ENCODE measurements around the gene KCNJ5. TPM values are rescaled to one million over a fixed set of nuclear protein-coding genes. Genes with fewer than 3 reads are reported as not detected.

Gene KCNJ5
- total RNA-seq, 2 experiments from 2014 or later = not detected

DNA sequence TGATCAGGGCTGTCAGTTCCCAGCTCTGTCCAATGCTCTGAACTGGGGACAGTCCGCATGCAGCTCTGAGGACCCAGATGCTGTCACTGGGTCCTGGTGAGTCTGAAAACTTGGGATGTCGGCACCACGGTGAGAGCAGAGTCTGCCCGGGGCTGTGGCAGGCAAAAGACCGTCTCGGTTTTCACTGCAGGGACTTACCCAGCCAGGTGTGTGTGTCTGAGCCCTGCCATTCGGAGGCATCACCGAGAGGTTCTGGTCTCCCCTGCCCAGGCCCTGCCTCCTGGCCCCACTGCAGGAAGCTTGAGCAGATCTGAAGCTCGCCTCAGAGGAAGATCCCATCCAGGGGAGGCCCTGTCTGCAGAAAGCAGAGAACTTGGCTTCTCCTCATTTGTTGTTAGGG, 46.3 kb downstream of the KCNJ5 start:
- Mint-ChIP-seq H3K4me1 (no peaks in the 10 kb centered on the region), H3K27ac (no peak overlapping the region), H3K9me3 (no peaks in the 10 kb centered on the region), H3K27me3 (no peaks in the 10 kb centered on the region), H3K36me3 (ENCODE audit: low read depth) (no peaks in the 10 kb centered on the region), H3K4me3 (no peak overlapping the region)
- POLR2A ChIA-PET = no interaction called here
- no peak for DNase-seq
- CTCF ChIA-PET = no interaction called here

DNA sequence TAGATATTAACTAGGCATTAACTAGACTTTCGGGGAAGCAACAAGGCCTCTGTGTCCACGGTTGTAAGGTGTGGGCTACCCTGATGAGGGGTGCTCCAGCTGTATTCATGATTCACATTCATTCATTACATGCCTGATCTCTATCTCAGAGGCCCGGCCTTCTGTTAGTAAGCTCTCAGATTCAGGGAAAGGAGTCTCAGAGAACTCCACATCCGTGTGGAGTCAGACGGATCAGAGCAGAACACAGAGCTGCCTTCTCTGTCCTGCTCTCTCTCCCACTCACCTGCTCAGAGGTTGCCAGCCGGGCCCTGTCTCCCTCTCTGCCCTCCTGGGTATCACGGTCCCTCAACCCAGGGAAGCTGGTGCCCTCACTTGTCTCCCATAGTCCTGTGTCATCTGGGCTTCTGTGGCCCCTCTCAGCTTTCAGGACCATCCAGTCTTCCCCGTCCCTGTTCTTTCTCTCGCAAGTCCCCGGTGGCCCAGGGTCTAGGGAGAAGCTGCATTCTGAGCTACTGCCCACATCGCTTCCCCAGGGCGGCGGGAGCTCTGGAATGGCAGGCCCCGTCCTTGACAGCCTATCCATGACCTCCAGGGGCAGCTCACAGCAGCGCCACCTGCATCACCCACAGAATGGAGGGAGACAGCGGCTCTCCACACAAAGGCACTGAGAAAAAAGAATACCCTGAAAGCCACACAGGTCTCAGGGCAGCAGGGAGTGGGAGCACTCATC, 47.2 kb downstream of the KCNJ5 start:
- CTCF ChIA-PET = no interaction called here
- POLR2A ChIA-PET = no interaction called here
- DNase-seq = no peak
- Mint-ChIP-seq H3K27me3 (no peaks in the 10 kb centered on the region), H3K4me3 (no peak overlapping the region), H3K9me3 (no peaks in the 10 kb centered on the region), H3K36me3 (ENCODE audit: low read depth) (no peaks in the 10 kb centered on the region), H3K27ac (no peak overlapping the region), H3K4me1 (no peaks in the 10 kb centered on the region)

DNA sequence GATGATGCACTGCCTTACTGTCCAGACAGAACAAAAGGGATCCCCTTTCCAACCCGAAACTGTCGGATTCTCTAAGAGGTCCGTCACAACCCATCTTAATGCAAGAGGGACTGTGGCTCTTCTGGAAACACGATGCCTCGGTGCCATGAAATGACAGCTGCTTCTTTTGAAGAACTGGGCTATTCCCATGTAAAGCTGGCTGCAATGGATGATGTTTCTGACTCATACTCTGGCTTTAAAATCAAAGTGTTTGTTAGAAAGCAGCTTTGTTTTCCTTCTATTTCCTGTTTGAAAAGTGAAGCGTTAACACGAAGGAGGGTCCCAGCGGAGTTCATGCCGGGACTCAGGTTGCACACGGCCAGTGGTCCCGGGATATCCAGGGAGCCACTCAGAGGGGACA, 48.4 kb downstream of the KCNJ5 start:
- Mint-ChIP-seq H3K9me3 (no peaks in the 10 kb centered on the region), H3K4me3 (no peak overlapping the region), H3K27ac (no peak overlapping the region), H3K36me3 (ENCODE audit: low read depth) (no peaks in the 10 kb centered on the region), H3K27me3 (no peaks in the 10 kb centered on the region), H3K4me1 (no peaks in the 10 kb centered on the region)
- CTCF ChIA-PET = interaction anchor here (1.2 to 1.3 kb wide), 2 partner anchors 16 to 34 kb away, joined by 3 to 4 read pairs; no protein-coding TSS in a partner anchor
- no peak for DNase-seq
- POLR2A ChIA-PET = no interaction called here

DNA sequence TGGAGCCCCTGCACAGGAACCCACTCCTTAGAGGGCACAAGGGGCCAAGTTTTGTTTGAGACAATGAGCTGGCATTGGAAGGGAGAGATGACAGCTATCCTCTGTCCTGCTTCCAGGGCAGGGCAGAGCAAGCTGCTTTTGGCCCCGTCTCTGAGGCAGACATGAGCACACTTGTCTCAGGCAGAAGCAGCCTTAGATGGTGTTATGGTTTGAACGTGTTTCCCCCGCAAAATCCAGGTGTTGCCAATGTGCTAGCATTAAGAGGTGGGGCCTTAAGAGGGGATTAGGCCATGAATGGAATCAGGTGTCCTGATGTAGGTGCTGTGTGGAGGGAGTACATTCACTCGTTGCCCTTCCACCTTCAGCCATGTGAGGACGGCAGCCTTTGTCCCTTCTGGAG, 49.0 kb downstream of the KCNJ5 start:
- H3K27ac Mint-ChIP-seq = no peak overlapping the region
- ChIA-PET CTCF (interaction anchor here (1.2 to 1.3 kb wide), 3 partner anchors 16 to 55 kb away, joined by 3 to 4 read pairs (median 3); no protein-coding TSS in a partner anchor), POLR2A (no interaction called here)
- no peaks in the 10 kb centered on the region for H3K36me3 Mint-ChIP-seq (ENCODE audit: low read depth)
- no peak for DNase-seq
- no peaks in the 10 kb centered on the region for H3K9me3 Mint-ChIP-seq
- no peak overlapping the region for H3K4me3 Mint-ChIP-seq
- H3K4me1 Mint-ChIP-seq = no peaks in the 10 kb centered on the region
- H3K27me3 Mint-ChIP-seq = peaks cover 1% of the 10 kb centered on the region

DNA sequence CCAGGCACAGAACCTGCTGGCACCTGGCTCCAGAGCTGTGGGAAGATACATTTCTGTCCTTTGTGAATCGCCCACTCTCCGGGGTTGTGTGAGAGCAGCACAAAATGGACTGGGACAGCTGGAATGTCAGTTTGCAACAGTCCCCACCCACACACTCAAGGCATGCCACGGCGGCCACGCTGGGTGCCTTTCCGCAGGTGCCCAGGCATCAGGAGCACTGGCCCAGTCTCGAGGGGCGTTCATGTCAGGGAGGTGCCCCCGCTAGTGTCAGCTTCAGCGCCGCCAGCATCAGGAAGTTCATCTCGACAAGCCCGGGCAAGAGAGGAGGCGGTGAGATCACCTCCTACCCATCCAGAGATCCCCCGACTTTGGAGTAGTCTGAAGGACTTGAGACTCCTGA, 49.4 kb downstream of the KCNJ5 start:
- ChIA-PET CTCF (interaction anchor here (1.2 to 1.3 kb wide), 3 partner anchors 15 to 56 kb away, joined by 3 to 4 read pairs (median 3); no protein-coding TSS in a partner anchor), POLR2A (no interaction called here)
- H3K27ac Mint-ChIP-seq = no peak overlapping the region
- no peak overlapping the region for H3K4me3 Mint-ChIP-seq
- H3K9me3 Mint-ChIP-seq = no peaks in the 10 kb centered on the region
- no peak for DNase-seq
- no peaks in the 10 kb centered on the region for H3K36me3 Mint-ChIP-seq (ENCODE audit: low read depth)
- peaks cover 1% of the 10 kb centered on the region for H3K27me3 Mint-ChIP-seq
- no peaks in the 10 kb centered on the region for H3K4me1 Mint-ChIP-seq

DNA sequence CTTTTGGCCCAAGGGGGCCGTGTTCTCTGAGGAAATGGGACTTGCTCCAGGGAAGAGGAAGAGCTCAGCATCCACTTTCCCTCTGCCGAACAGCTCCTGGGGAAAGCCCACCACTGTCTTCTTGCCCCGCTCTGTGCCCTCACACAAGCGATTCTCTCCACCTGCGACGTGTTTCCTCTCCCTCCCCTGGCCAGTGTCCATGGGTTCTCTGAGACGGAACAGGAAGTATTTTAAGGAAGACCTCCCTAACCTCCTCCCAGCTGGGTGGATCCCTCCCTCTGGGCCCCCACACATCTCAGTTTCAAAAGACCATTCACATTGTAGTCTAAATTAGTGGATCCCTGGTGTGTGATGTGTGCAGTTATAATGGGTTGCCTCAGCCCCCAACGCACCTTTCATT, 50.0 kb downstream of the KCNJ5 start:
- Mint-ChIP-seq H3K27ac (no peak overlapping the region), H3K36me3 (ENCODE audit: low read depth) (no peaks in the 10 kb centered on the region), H3K4me1 (no peaks in the 10 kb centered on the region), H3K27me3 (peaks cover 1% of the 10 kb centered on the region), H3K4me3 (no peak overlapping the region), H3K9me3 (no peaks in the 10 kb centered on the region)
- DNase-seq = no peak
- ChIA-PET POLR2A (no interaction called here), CTCF (interaction anchor here (1.3 kb wide), 1 partner anchor 56 kb away, joined by 3 read pairs; no protein-coding TSS in a partner anchor)

DNA sequence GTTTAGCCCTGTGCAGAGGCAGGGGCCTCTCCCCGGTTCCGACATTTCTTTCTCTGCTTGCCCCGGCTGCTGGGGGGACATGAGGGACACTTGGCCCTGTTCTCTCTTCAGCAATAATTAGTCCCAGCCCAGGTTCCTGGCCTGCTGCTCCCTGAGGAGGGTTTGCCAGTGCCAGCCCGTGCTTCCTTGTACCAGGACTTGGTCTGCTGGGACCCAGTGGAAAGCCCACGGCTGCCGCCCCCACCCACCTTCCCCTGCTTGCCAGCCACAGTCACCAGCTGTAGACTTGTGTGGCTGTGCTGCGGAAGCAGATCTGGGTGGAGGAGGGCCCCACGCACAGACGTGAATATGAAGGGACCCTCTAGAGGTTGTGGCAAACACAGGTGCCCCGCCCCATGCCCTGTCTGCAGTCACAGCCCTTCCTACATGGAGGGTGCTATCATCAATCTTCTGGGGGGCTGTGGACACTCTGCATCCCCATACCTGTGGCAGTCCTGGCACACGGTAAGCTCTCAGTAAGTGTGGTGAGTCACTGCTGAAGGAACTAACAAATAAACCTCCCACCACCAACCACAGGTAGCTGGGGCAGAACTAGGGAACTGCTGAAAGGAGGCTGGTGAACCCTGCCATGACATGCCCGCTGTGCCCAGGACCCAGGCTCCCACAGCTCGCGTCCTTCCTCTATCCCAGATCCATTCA, 50.6 kb downstream of the KCNJ5 start:
- Mint-ChIP-seq H3K4me1 (no peaks in the 10 kb centered on the region), H3K27me3 (peaks cover 1% of the 10 kb centered on the region), H3K27ac (no peak overlapping the region), H3K9me3 (no peaks in the 10 kb centered on the region), H3K4me3 (no peak overlapping the region), H3K36me3 (ENCODE audit: low read depth) (no peaks in the 10 kb centered on the region)
- no peak for DNase-seq
- POLR2A ChIA-PET = no interaction called here
- CTCF ChIA-PET = no interaction called here

DNA sequence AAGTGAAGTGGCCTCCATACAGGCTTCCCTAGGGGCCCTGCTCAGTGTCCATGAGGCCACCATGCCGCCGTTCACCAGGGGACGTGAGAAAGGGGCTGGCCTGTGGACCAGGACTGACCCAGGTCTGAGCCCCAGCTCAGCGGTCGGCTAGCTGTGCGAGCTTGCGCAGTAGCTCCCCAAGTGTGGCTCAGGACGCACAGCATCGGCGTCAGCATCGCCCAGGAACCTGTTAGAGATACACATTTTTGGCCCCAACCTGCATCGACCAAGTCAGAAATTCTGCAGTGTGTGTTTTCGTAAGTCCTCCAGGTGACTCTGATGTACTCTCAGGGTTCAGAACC, 51.1 kb downstream of the KCNJ5 start:
- Mint-ChIP-seq H3K27me3 (peaks cover 1% of the 10 kb centered on the region), H3K9me3 (no peaks in the 10 kb centered on the region), H3K4me1 (no peaks in the 10 kb centered on the region), H3K27ac (no peak overlapping the region), H3K4me3 (no peak overlapping the region), H3K36me3 (ENCODE audit: low read depth) (no peaks in the 10 kb centered on the region)
- POLR2A ChIA-PET = no interaction called here
- CTCF ChIA-PET = no interaction called here
- DNase-seq = no peak

DNA sequence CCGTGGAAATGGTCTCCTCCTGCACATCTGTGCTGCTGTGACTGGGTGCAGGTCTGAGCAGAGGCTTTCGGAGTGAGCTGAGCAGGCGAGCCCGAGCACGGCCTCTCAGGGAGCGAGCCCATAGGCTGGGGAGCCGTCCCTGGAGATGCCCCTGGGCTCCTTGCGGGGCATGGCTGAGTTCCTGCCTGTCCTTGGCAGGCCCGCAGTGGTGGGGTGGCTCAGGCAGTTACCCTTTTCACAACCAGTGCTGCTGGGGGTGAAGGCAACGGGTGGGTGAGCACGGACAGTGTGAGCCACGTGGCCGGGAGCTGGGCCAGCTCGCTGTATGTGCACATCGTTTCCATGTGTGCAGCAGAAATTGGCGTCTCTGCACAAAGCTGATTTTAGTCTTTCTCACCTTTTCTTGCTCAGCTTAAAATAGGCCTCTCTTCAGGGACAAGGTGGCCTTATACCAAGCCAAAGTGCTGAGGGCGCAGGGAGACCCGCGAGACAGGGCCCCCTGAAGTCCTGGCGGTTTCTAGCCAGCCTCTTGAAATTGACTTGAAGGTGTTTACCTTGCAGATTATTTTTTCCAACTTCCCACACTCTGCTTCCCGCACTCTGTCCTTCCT, 51.8 kb downstream of the KCNJ5 start, which contains the start of gene TP53AIP1:
Gene TP53AIP1, minus strand, starts transcription at position 55 of the 611 bp plus-strand sequence. CDS start 5,053 bp downstream, outside the sequence.
- DNase-seq = no peak
- peaks cover 4% of the 10 kb centered on the region for H3K27me3 Mint-ChIP-seq
- H3K4me1 Mint-ChIP-seq = no peaks in the 10 kb centered on the region
- no peak within 1 kb of the TSS for H3K4me3 Mint-ChIP-seq
- POLR2A ChIA-PET = no interaction called here
- H3K9me3 Mint-ChIP-seq = no peaks in the 10 kb centered on the region
- H3K36me3 Mint-ChIP-seq (ENCODE audit: low read depth) = no peaks in the 10 kb centered on the region
- CTCF ChIA-PET = no interaction called here
- no peak within 1 kb of the TSS for H3K27ac Mint-ChIP-seq

DNA sequence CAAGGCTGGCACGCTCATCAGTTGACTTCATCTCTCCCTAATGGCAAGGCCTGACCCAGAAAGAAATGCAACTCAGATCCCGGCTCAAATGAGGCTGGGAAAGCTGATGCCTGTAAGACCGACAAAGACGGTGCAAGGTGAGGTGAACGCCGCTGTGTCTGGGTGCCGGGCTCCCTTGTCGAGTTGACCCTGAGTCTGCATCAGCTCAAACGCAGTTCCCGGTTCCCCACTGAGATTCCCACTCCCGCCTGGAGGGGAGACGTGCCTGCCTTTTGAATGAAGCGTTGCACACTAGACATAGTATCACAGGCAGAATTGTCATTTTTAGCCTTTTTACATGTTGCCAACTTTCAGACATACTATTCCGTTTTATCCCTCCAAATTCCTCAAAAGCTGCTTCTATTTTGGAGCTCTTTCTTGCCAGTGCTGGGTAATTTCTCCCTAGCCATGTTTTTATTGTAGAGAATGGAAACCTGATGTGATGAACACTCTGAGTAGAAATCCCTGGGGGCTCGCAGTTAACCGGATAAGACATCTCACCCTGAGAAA, 52.3 kb downstream of the KCNJ5 start:
- Mint-ChIP-seq H3K4me1 (no peaks in the 10 kb centered on the region), H3K4me3 (no peak overlapping the region), H3K27ac (no peak overlapping the region), H3K27me3 (peaks cover 7% of the 10 kb centered on the region), H3K9me3 (no peaks in the 10 kb centered on the region), H3K36me3 (ENCODE audit: low read depth) (no peaks in the 10 kb centered on the region)
- ChIA-PET POLR2A (no interaction called here), CTCF (no interaction called here)
- no peak for DNase-seq

DNA sequence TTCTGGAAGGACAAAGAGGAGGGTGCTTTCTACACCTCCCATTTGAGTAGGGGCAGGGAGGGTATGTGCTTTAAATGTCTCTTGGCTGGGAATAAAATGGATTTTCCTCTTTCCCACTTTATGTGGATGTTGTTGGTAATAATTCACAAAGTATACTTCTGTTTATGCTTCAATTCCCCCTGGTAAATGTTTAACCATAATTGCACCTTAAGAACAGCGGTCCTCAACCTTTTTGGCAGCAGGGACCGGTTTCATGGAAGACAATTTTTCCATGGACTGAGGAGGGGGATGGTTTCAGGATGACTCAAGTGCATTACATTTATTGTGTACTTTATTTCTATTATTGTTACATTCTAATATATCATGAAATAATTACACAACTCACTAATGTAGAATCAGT, 55.5 kb downstream of the KCNJ5 start:
- POLR2A ChIA-PET = no interaction called here
- Mint-ChIP-seq H3K27me3 (peaks cover 12% of the 10 kb centered on the region), H3K27ac (no peak overlapping the region), H3K9me3 (no peaks in the 10 kb centered on the region), H3K36me3 (ENCODE audit: low read depth) (no peaks in the 10 kb centered on the region), H3K4me3 (no peak overlapping the region), H3K4me1 (no peaks in the 10 kb centered on the region)
- CTCF ChIA-PET = interaction anchor here (4.8 kb wide), 1 partner anchor 62 kb away, joined by 25 read pairs; no protein-coding TSS in a partner anchor
- no peak for DNase-seq

DNA sequence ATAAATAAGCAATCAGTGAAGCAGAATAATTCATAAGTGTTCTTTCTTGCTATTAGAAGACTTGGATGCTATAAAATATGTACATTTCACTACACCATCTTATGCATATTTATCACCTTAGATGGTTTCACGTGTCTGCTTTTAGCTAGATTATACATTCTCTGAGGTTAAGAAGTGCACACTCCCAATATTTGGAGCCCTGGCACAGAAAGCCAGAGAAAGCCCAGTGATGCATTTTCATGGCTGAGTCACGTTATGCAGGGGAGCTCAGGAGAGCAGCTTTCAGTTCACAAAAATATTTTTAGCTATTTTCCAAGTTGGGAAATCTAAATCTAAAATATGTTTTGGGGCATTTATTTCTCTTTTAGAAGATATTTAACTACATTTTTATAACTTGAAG, 56.6 kb downstream of the KCNJ5 start:
- Mint-ChIP-seq H3K4me1 (no peaks in the 10 kb centered on the region), H3K36me3 (ENCODE audit: low read depth) (no peaks in the 10 kb centered on the region), H3K9me3 (no peaks in the 10 kb centered on the region), H3K27me3 (peaks cover 15% of the 10 kb centered on the region), H3K4me3 (no peak overlapping the region), H3K27ac (no peak overlapping the region)
- CTCF ChIA-PET = interaction anchor here (1.2 to 4.8 kb wide), 4 partner anchors 9 to 63 kb away, joined by 3 to 25 read pairs (median 6); no protein-coding TSS in a partner anchor
- POLR2A ChIA-PET = interaction anchor here (1.0 kb wide), 1 partner anchor 62 kb away, joined by 3 read pairs; no protein-coding TSS in a partner anchor
- DNase-seq = no peak

DNA sequence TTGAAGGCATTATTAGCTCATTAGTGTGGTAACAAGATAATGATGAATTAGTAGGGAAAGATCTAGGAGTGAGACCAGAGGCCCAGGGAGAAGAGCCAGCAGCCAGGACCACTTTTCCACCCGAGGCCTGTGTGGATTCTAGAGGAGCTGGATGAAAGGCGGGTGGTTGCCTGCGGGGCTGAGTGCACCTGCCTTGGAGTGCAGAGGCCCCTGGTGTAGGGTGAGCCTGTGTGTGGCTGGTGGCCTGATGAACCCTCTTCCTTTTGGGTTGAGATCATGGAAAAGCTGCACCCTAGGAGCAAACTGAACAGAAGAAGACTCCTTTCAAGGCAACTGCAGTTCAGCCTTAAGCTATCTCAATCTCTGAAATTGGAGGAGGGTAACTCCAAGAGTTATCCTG, 57.4 kb downstream of the KCNJ5 start:
- H3K4me1 Mint-ChIP-seq = no peaks in the 10 kb centered on the region
- ChIA-PET POLR2A (interaction anchor here (1.0 kb wide), 2 partner anchors 63 to 791 kb away, joined by 3 read pairs; no protein-coding TSS in a partner anchor), CTCF (interaction anchor here (1.1 to 4.8 kb wide), 6 partner anchors 8 to 64 kb away, joined by 3 to 25 read pairs (median 4); no protein-coding TSS in a partner anchor)
- peaks cover 22% of the 10 kb centered on the region for H3K27me3 Mint-ChIP-seq
- DNase-seq = no peak
- H3K27ac Mint-ChIP-seq = no peak overlapping the region
- no peaks in the 10 kb centered on the region for H3K36me3 Mint-ChIP-seq (ENCODE audit: low read depth)
- no peaks in the 10 kb centered on the region for H3K9me3 Mint-ChIP-seq
- H3K4me3 Mint-ChIP-seq = no peak overlapping the region

All from activated CD4-positive, alpha-beta memory T cell treated with anti-CD3 and anti-CD28 coated beads, Interleukin-2, amount 10 ng/mL, durations not matched to agents 7 days and 5 days (primary cell).